ENCODE measurements around the gene SLC7A7.

SLC7A7 gene

DNA sequence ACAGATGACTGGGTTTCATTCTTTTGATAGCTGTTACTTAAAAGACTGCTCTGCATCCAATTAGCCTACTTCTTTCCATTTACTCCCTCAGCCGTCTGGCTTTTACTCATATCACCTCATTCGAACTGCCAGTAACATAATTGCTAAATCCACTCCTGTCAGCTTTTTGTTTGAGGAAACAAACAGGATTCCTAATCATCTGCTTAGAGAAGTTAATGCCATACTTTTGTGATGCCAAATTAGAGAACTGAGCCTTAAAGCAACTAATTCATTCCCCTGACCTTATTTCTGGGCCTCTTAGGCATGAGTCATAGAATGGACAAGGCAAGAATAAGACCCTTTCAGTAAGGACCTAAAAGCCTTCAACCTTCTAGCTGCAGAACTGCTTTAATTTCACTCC is 45.9 kb downstream of the SLC7A7 start:
- Histone ChIP-seq H3K4me1 (ENCODE audit: low read length) (peaks cover 7% of the 10 kb centered on the region; the same call in 1 of the 2 replicates), H3K9me2 (replicated peaks; ENCODE audit: insufficient read depth, low read length) (no peaks in the 10 kb centered on the region), H2AFZ (ENCODE audit: low read length) (no peak overlapping the region), H3F3A (ENCODE audit: insufficient read depth, low read length) (no peaks in the 10 kb centered on the region), H3K79me2 (ENCODE audit: low read length) (peaks cover 28% of the 10 kb centered on the region), H3K4me2 (ENCODE audit: low read depth, low read length) (no peak overlapping the region), H3K36me3 (replicated peaks; ENCODE audit: insufficient read depth, low read length) (no peaks in the 10 kb centered on the region), H4K20me1 (ENCODE audit: insufficient read depth, low read length) (no peaks in the 10 kb centered on the region), H3K27me3 (replicated peaks; ENCODE audit: insufficient read depth, low read length) (no peaks in the 10 kb centered on the region), H3K9me3 (replicated peaks; ENCODE audit: insufficient read depth, low read length) (no peaks in the 10 kb centered on the region), H3K27ac (ENCODE audit: low read length) (no peak overlapping the region), H3K9ac (ENCODE audit: low read length) (no peak overlapping the region), H3K4me3 (ENCODE audit: low read length) (no peak overlapping the region)
- TF ChIP-seq EZH2 (optimal IDR thresholded peaks at IDR 0.05; ENCODE audit: low read depth, low read length) (no peak), EZH2phosphoT487 (IDR thresholded peaks at IDR 0.05; ENCODE audit: low read length) (no peak)
- TF ChIP-seq, protein P1, sequence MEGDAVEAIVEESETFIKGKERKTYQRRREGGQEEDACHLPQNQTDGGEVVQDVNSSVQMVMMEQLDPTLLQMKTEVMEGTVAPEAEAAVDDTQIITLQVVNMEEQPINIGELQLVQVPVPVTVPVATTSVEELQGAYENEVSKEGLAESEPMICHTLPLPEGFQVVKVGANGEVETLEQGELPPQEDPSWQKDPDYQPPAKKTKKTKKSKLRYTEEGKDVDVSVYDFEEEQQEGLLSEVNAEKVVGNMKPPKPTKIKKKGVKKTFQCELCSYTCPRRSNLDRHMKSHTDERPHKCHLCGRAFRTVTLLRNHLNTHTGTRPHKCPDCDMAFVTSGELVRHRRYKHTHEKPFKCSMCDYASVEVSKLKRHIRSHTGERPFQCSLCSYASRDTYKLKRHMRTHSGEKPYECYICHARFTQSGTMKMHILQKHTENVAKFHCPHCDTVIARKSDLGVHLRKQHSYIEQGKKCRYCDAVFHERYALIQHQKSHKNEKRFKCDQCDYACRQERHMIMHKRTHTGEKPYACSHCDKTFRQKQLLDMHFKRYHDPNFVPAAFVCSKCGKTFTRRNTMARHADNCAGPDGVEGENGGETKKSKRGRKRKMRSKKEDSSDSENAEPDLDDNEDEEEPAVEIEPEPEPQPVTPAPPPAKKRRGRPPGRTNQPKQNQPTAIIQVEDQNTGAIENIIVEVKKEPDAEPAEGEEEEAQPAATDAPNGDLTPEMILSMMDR (IDR thresholded peaks at IDR 0.05; ENCODE audit: low read length) = no peak
- DNase-seq = no peak

DNA sequence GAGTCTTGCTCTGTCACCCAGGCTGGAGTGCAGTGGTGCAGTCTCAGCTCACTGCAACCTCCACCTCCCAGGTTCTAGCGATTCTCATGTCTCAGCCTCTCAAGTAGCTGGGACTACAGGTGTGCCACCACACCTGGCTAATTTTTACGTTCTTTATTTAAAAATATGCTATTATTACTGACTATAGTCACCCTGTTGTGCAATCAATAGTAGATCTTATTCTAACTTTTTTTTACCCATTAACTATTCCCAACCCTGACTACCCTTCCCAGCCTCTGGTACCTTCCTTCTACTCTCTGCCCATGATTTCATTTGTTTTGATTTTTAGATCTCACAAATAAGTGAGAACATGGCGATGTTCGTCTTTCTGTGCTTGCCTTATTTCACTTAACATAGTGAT is 46.3 kb downstream of the SLC7A7 start:
- no peaks in the 10 kb centered on the region for H4K20me1 ChIP-seq (ENCODE audit: insufficient read depth, low read length)
- no peak for DNase-seq
- H3K27ac ChIP-seq (ENCODE audit: low read length) = no peak overlapping the region
- TF ChIP-seq EZH2 (optimal IDR thresholded peaks at IDR 0.05; ENCODE audit: low read depth, low read length) = no peak
- TF ChIP-seq EZH2phosphoT487 (IDR thresholded peaks at IDR 0.05; ENCODE audit: low read length) = no peak
- TF ChIP-seq, protein P1 (IDR thresholded peaks at IDR 0.05; ENCODE audit: low read length) = no peak
- no peaks in the 10 kb centered on the region for H3F3A ChIP-seq (ENCODE audit: insufficient read depth, low read length)
- peaks cover 7% of the 10 kb centered on the region; the same call in 1 of the 2 replicates for H3K4me1 ChIP-seq (ENCODE audit: low read length)
- no peak overlapping the region for H3K4me3 ChIP-seq (ENCODE audit: low read length)
- H3K9me2 ChIP-seq (replicated peaks; ENCODE audit: insufficient read depth, low read length) = no peaks in the 10 kb centered on the region
- H3K9me3 ChIP-seq (replicated peaks; ENCODE audit: insufficient read depth, low read length) = no peaks in the 10 kb centered on the region
- H3K36me3 ChIP-seq (replicated peaks; ENCODE audit: insufficient read depth, low read length) = no peaks in the 10 kb centered on the region
- H2AFZ ChIP-seq (ENCODE audit: low read length) = no peak overlapping the region
- H3K27me3 ChIP-seq (replicated peaks; ENCODE audit: insufficient read depth, low read length) = no peaks in the 10 kb centered on the region
- H3K9ac ChIP-seq (ENCODE audit: low read length) = no peak overlapping the region
- no peak overlapping the region for H3K4me2 ChIP-seq (ENCODE audit: low read depth, low read length)
- peaks cover 28% of the 10 kb centered on the region for H3K79me2 ChIP-seq (ENCODE audit: low read length)

DNA sequence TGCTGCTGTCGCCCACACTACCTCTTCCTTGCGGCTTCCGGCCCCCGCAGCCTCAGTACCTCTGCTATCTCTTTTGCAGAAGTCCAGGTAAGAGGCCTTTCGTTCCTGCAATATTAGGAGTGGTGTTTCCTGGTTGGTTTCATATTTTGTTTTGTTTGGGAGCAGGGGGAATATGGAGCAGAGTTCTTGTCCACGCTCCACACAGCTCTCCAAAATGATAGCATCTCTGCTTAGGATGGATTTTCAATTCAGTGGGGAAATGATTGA is 48.0 kb downstream of the SLC7A7 start:
- no peaks in the 10 kb centered on the region for H3K27me3 ChIP-seq (replicated peaks; ENCODE audit: insufficient read depth, low read length)
- TF ChIP-seq EZH2phosphoT487 (IDR thresholded peaks at IDR 0.05; ENCODE audit: low read length) = no peak
- no peak for TF ChIP-seq EZH2 (optimal IDR thresholded peaks at IDR 0.05; ENCODE audit: low read depth, low read length)
- TF ChIP-seq, protein P1 (IDR thresholded peaks at IDR 0.05; ENCODE audit: low read length) = no peak
- peak overlapping the region; percentile 78 for H3K4me2 ChIP-seq (ENCODE audit: low read depth, low read length)
- no peaks in the 10 kb centered on the region for H4K20me1 ChIP-seq (ENCODE audit: insufficient read depth, low read length)
- H3K9me3 ChIP-seq (replicated peaks; ENCODE audit: insufficient read depth, low read length) = no peaks in the 10 kb centered on the region
- H3K79me2 ChIP-seq (ENCODE audit: low read length) = peaks cover 28% of the 10 kb centered on the region
- H3K4me1 ChIP-seq (ENCODE audit: low read length) = peaks cover 7% of the 10 kb centered on the region; the same call in 1 of the 2 replicates
- no peak for DNase-seq
- no peak overlapping the region; the same call in 1 of the 2 replicates for H2AFZ ChIP-seq (ENCODE audit: low read length)
- peak overlapping the region; percentile 92 for H3K9ac ChIP-seq (ENCODE audit: low read length)
- no peaks in the 10 kb centered on the region for H3K9me2 ChIP-seq (replicated peaks; ENCODE audit: insufficient read depth, low read length)
- H3K36me3 ChIP-seq (replicated peaks; ENCODE audit: insufficient read depth, low read length) = no peaks in the 10 kb centered on the region
- H3F3A ChIP-seq (ENCODE audit: insufficient read depth, low read length) = no peaks in the 10 kb centered on the region
- no peak overlapping the region for H3K27ac ChIP-seq (ENCODE audit: low read length)
- H3K4me3 ChIP-seq (ENCODE audit: low read length) = peak overlapping the region; percentile 95
